Urinary bladder (tissue), 4 donors: ENCODE results near the gene ATG13. TPM values are rescaled to one million over a fixed set of nuclear protein-coding genes. Genes with fewer than 3 reads are reported as not detected.
"Not testable (repeated sequence)": the region's sequence is repeated elsewhere in the genome, so short reads cannot be mapped to it uniquely, and the experiment has no call there.

ENCODE experiments used
- DNase-seq: peaks from one replicate; pipeline ENCODE4 v3.0.0-alpha.2; 2015; ENCODE audit errors: extremely low spot score
- H3K27ac ChIP-seq: one replicate; pipeline ENCODE4 v1.5.1; 2013; ENCODE audit warnings: low read depth, mild to moderate bottlenecking, moderate library complexity
- H3K36me3 ChIP-seq: one replicate; pipeline ENCODE4 v1.6.1; 2013; ENCODE audit warnings: mild to moderate bottlenecking, moderate library complexity; ENCODE audit not compliant: insufficient read depth
- H3K4me1 ChIP-seq: one replicate; pipeline ENCODE4 v1.6.1; 2013; ENCODE audit warnings: mild to moderate bottlenecking, moderate library complexity; ENCODE audit not compliant: insufficient read depth
- H3K4me3 ChIP-seq: one replicate; pipeline ENCODE4 v1.5.1; 2013; ENCODE audit warnings: low read depth, low read length
- WGBS: extraction: QIAGEN DNeasy Blood & Tissue Kit; methylation state at CpG from one replicate; pipeline ENCODE4 v1.1.7; 2013; 5-methylcytosine and 5-hydroxymethylcytosine counted together
- polyA plus RNA-seq: library from polyadenylated mRNA; stranded (reverse); fragments of 200-250 nt; gene quantifications from one replicate; pipeline ENCODE4 v1.2.3, GENCODE V29; 2013
- total RNA-seq: library from RNA; depleted of rRNA; stranded (reverse); fragments of >200 nt; gene quantifications from one replicate; pipeline ENCODE4 v1.2.3, GENCODE V29; 2014
- donor health status: healthy with polysubstance abuse.
- donor health status: healthy.

ATG13 gene
- total and polyA plus RNA-seq, 2 donors, result 46.5 to 48.0 TPM

DNA sequence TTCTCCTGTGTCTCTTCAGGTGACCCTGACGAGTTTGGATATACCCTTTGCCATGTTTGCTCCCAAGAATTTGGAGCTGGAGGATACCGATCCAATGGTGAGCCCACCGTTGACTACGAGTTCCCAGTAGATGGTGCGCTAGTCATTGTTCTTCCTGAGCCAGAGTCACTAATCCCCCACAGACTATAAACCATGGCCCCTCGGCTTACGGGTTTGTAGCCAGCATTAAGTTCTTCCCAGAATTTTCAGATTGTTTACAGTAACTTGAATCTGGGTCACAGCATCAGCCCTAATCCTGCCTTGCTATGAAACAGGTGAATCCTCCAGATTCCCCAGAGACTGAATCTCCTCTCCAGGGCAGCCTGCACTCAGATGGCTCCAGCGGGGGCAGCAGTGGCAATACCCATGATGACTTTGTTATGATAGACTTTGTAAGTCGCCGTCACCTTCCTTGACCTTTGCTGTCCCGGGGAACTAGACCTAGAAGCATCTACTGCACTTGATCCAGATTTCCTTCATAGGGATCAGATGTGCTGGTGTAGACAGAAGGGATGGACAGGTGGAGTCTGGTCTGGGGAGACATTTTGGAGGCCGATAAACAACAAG lies 51.2 kb downstream of the ATG13 start:
- Histone ChIP-seq H3K27ac (no peak overlapping the region), H3K4me1 (no peaks in the 10 kb centered on the region), H3K4me3 (no peak overlapping the region), H3K36me3 (no peaks in the 10 kb centered on the region)
- no peak for DNase-seq
- WGBS, result 84% methylated on average over 12 of the region's 12 CpGs

- H3K4me3 ChIP-seq, result no peak overlapping the region
- H3K36me3 ChIP-seq, result no peaks in the 10 kb centered on the region
- 68% methylated on average over 3 of the region's 3 CpGs for WGBS
- DNase-seq, result no peak
- H3K4me1 ChIP-seq, result no peaks in the 10 kb centered on the region
- H3K27ac ChIP-seq, result no peak overlapping the region
Observed at GRCh38 chr11:46669711-46670139, 52.4 kb downstream of the ATG13 start.

- not testable (repeated sequence) for H3K27ac ChIP-seq, H3K4me1 ChIP-seq, DNase-seq, H3K36me3 ChIP-seq, H3K4me3 ChIP-seq
- 91% methylated on average over 3 of the region's 3 CpGs for WGBS
Observed at GRCh38 chr11:46670521-46670920, 53.2 kb downstream of the ATG13 start.

DNA sequence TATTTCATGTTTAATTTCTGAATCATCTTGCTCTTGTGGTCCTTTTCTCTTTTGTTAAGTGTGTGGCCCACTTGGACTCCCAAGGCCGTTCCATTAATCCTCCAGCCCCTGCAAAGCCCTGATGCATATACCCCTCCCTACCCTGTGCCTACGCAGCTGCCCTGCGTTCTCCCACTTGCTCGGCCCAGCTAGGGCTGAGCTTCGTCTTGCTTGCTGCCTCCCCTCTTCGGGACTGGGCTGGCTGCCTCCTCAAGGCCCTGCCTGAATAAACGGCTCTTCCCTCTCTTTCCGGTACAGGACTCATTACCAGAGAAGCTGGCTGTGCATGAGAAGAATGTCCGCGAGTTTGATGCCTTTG lies 54.6 kb downstream of the ATG13 start:
- Histone ChIP-seq H3K36me3 (no peaks in the 10 kb centered on the region), H3K4me3 (no peak overlapping the region), H3K4me1 (no peaks in the 10 kb centered on the region), H3K27ac (no peak overlapping the region)
- DNase-seq, result no peak
- 89% methylated on average over 10 of the region's 10 CpGs for WGBS

GRCh38 chr11:46672381-46672839 lies 55.1 kb downstream of the ATG13 start:
- H3K4me3 ChIP-seq, result no peak overlapping the region
- WGBS, result 71% methylated on average over 7 of the region's 7 CpGs
- H3K4me1 ChIP-seq, result no peaks in the 10 kb centered on the region
- no peaks in the 10 kb centered on the region for H3K36me3 ChIP-seq
- no peak for DNase-seq
- no peak overlapping the region for H3K27ac ChIP-seq

DNA sequence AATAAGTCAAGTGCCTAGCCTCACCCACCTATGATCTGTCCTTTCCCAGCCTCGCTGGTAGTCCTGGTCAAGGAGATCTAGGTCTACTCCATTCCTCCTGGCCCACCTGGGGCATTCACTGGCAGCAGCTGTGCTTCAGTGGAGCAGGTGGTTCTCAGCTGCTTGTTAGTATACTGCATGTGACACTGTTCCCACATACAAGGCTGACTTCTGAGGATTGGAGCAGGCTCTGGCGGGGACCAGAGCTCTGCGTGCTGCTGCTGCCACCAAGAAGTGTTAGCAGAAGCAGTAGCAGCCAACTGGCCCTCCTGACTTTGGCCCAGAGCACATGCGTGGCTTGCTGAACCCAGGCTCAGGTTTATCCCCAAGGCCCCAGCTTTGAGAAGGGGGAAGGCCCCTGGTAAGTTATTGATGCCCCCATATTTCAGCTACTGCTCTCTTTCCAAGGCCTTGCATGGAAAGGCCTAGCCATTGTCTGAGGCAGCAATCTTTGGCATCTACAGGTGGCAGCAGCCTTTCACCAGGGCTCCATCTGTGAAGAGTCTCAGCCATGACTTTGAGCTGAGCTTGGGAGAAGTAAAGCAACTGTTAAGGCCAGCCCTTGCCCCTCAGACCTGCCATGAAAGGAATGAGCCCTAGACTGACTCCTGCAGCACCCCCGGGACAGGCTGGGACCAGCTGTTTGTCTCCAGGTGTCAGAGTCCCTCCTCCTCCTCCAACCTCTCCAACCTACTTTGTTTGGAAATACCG lies 56.5 kb downstream of the ATG13 start:
- Histone ChIP-seq H3K4me1 (no peaks in the 10 kb centered on the region), H3K4me3 (no peak overlapping the region), H3K27ac (peak overlapping the region; percentile 75), H3K36me3 (no peaks in the 10 kb centered on the region)
- 66% methylated on average over 6 of the region's 6 CpGs for WGBS
- no peak for DNase-seq

DNA sequence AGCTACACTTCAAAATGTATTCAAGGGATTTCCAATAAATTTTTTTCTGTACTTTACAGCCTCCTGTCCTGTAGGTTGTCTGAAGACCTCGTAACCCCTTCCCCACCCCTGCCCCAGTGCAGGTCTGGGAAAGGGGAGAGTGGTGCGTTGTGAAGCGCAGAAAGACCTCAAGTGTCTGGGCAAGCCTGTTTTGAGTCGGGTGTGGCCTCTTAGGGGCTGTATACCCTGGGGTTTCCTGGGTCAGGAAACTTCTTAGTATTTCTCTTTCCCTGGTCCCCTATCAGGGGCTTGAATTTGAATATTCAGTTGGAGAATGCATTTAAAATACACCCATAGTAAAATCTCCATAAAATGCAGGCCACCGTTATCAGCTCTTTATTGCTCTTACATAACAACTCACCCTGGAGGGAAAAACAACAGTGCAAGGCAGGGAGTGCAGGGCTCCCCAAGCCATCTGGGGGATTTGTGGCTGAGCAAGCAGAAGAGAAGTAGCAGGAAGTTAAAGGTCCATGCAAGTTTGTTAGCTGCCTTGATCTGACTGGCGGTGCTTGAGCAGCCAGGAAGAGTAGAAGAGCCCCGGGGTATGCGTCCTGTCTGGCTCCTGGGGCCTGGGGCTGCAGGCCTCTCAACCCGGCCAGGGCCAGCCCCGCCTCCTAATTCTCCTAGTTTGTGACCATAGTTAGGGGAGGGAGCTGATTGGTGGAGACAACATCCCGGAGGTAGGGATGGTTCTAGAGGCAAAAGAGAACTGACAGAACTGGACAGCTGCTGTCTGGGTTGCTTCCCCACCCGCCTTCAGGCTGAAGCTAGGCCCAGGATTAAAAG lies 57.3 kb downstream of the ATG13 start:
- DNase-seq, result no peak
- 28% methylated on average over 12 of the region's 12 CpGs for WGBS
- no peaks in the 10 kb centered on the region for H3K4me1 ChIP-seq
- no peak overlapping the region for H3K4me3 ChIP-seq
- no peaks in the 10 kb centered on the region for H3K36me3 ChIP-seq
- H3K27ac ChIP-seq, result peak overlapping the region; percentile 77

DNA sequence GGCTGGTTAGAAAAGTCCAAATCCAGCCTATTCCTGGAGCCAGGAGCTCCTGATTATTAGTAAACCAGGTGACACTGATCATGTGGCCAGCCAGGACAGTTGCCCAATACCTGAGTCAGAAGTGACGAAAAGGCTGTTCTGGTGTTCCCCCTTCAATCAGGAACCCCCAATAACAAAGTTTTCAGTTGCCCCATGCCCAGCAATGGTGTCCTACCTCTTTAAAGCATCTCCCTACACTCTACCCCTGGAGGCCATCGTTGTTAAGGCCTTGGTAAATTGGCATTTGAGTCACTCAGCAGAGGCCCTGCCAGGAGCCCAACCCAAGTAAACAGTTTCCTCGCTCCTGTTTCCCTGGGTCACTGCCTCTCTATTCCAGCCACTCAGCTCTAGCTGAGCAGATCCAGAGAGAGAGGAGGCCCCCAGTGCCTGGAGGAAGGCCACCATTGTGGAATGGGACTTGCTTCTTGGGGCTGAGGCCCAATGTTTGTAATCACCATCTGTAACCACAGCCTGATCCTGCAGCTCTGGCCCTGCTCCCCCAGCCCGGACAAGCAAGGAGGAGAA lies 58.0 kb downstream of the ATG13 start:
- no peak for DNase-seq
- Histone ChIP-seq H3K36me3 (peaks cover 2% of the 10 kb centered on the region), H3K4me1 (no peaks in the 10 kb centered on the region), H3K4me3 (no peak overlapping the region), H3K27ac (peak overlapping the region; percentile 77)
- WGBS, result 14% methylated on average over 4 of the region's 4 CpGs

GRCh38 chr11:46675949-46676348 lies 58.6 kb downstream of the ATG13 start:
- WGBS, result 81% methylated on average over 7 of the region's 7 CpGs
- DNase-seq, result no peak
- Histone ChIP-seq H3K36me3 (peaks cover 2% of the 10 kb centered on the region), H3K27ac (peak overlapping the region; percentile 77), H3K4me1 (no peaks in the 10 kb centered on the region), H3K4me3 (no peak overlapping the region)

- no peak for DNase-seq
- Histone ChIP-seq H3K4me3 (no peak overlapping the region), H3K36me3 (peaks cover 2% of the 10 kb centered on the region), H3K4me1 (no peaks in the 10 kb centered on the region), H3K27ac (no peak overlapping the region)
- WGBS, result 79% methylated on average over 15 of the region's 15 CpGs
Observed at GRCh38 chr11:46676436-46677158, 59.2 kb downstream of the ATG13 start.

GRCh38 chr11:46677169-46677568 lies 59.8 kb downstream of the ATG13 start:
- no peak for DNase-seq
- peaks cover 2% of the 10 kb centered on the region for H3K36me3 ChIP-seq
- no peak overlapping the region for H3K4me3 ChIP-seq
- no peak overlapping the region for H3K27ac ChIP-seq
- no peaks in the 10 kb centered on the region for H3K4me1 ChIP-seq
- WGBS, result 85% methylated on average over 8 of the region's 8 CpGs

- no peaks in the 10 kb centered on the region for H3K4me1 ChIP-seq
- H3K4me3 ChIP-seq, result no peak overlapping the region
- WGBS, result 79% methylated on average over 10 of the region's 10 CpGs
- DNase-seq, result no peak
- H3K27ac ChIP-seq, result no peak overlapping the region
- peaks cover 2% of the 10 kb centered on the region for H3K36me3 ChIP-seq
Observed at GRCh38 chr11:46677991-46678740, 60.8 kb downstream of the ATG13 start.
